Measurements from ENCODE around the gene DPP8. TPM values are rescaled to one million over a fixed set of nuclear protein-coding genes. Genes with fewer than 3 reads are reported as not detected.

DPP8 gene
- total and polyA plus RNA-seq, 10 of the 15 experiments (the other 5 are each of a cell fraction or from before 2014, with no cell fraction given): 12.0 to 30.6 (median 24.3) TPM

DNA sequence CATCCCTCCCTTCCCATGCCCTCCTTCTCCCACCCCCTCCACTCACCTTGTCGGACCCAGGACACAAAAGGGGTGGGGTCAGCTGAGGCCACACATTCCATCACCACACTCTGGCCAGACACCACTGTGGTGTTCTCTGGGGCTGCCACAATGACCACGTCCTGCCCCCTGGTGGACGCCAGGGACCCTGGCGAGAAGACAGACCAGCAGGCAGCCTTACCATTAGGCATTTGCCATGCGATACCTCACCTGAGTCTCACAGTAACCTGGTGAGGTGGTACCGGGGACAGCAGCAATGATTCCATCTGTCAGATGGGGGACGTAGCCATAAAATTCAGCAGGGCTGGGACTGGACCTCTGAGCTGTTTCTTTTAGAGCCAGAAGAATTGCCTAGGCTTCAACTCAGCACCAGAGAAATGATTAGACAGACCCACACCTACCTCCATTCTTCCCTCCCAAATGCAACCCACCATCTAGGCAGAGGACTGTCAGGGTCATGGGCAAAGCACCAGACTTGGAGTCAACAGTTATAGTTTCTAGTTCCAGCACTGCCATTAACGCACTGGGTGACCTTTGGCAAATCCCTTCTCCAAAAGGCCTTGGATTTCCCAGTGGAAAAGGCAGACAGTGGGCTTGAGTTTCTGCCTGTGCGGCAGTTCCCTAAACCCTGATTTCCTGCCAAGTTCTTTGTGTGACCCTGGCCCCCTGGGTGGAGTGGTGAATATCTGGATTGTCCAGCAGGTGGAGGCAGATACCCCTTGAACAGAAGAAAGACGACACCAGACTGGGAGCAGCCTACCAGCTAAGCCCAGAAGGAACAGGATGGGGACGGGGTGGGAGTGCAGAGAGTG lies 116.5 kb downstream of the DPP8 start (continued):
- TF ChIP-seq RAD21 (IDR thresholded peaks at IDR 0.05; ENCODE audit: insufficient read depth, low read depth, low read length) (peak; percentile 86), SMC3 (IDR thresholded peaks at IDR 0.05; ENCODE audit: borderline replicate concordance, low read length) (peak; percentile 66), CHD1 (IDR thresholded peaks at IDR 0.05; ENCODE audit: low read depth, low read length) (no peak)

DNA sequence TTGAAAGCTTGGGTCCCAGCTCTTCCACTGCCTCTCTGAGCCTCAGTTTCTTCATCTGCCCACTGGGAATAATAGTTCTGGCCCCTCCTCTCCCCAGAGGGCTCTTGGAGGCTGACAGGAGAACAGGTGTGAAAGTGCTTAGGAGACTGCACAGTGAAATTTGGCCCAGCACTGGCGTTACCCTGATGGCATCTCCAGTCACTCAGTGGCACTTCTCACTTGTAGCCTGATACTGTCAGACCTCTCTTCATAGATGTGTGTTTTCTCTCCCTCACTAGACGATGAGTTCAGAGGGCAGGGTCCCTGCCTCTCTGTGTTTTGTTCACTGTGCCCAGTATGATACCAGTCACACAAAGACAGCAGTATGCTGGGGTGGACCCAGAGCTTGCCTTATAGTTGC lies 117.5 kb downstream of the DPP8 start:
- H3K9ac ChIP-seq (ENCODE audit: control insufficient read depth, insufficient read depth, low read length): no peak overlapping the region
- BruUV-seq (replicated peaks): no TSS peak
- in situ Hi-C loops (cut with MboI) (no loop called here), intact Hi-C loops (cut with micrococcal nuclease; ENCODE audit: unreplicated experiment) (loop anchor here (5.0 kb wide), 2 partner anchors 62 to 182 kb away; no protein-coding TSS in a partner anchor)
- ChIA-PET RAD21 (ENCODE audit: unreplicated experiment) (interaction anchor here (2.1 to 3.9 kb wide), 3 partner anchors 15 to 79 kb away, joined by 7 to 19 read pairs (median 14); no protein-coding TSS in a partner anchor), SMC1A (ENCODE audit: uncharacterized antibody, unreplicated experiment) (interaction anchor here (0.6 to 1.9 kb wide), 4 partner anchors 15 to 279 kb away, joined by 3 to 7 read pairs (median 4); no protein-coding TSS in a partner anchor), CTCF (interaction anchor here (0.5 to 5.7 kb wide), 31 partner anchors 9 to 238 kb away, joined by 3 to 68 read pairs (median 5); partner anchors contain the start of genes HACD3 and PARP16), POLR2A (interaction anchor here (0.7 to 1.0 kb wide), 3 partner anchors 18 to 1494 kb away, joined by 3 to 7 read pairs (median 6); no protein-coding TSS in a partner anchor)
- no peak overlapping the region for H3K4me3 ChIP-seq
- H3K4me1 ChIP-seq (ENCODE audit: control insufficient read depth, insufficient read depth, low read length): no peaks in the 10 kb centered on the region
- no peak overlapping the region for H3K27ac ChIP-seq (ENCODE audit: control insufficient read depth, insufficient read depth)
- H3K79me2 ChIP-seq (ENCODE audit: control insufficient read depth, insufficient read depth, low read length): no peaks in the 10 kb centered on the region
- no peak overlapping the region for H2AFZ ChIP-seq (ENCODE audit: control insufficient read depth, low read depth, low read length)
- H4K20me1 ChIP-seq (ENCODE audit: control insufficient read depth, insufficient read depth): no peaks in the 10 kb centered on the region
- ATAC-seq: no peak
- 0% methylated on average over 2 of the region's 2 CpGs for whole genome bisulfite sequencing (ENCODE audit: insufficient coverage, insufficient replicate concordance, low lambda C conversion rate, missing lambda C conversion rate)
- no peak for DNase-seq (ENCODE audit: low read depth, low spot score)
- no peak overlapping the region for H3K4me2 ChIP-seq (ENCODE audit: control insufficient read depth, insufficient read depth)
- no peak for FAIRE-seq
- H3K36me3 ChIP-seq (ENCODE audit: control insufficient read depth in 2 of 2, insufficient read depth in 2 of 2, low read length in 1 of 2): no peaks in the 10 kb centered on the region
- H3K27me3 ChIP-seq (replicated peaks in 1 of 2; ENCODE audit: control insufficient read depth in 2 of 2, insufficient read depth in 2 of 2, low read length in 1 of 2): peaks cover 4% of the 10 kb centered on the region in 2 experiments
- no peak for TF ChIP-seq NR2C1 (IDR thresholded peaks at IDR 0.05)
- no peak for TF ChIP-seq NFXL1 (IDR thresholded peaks at IDR 0.05; ENCODE audit: borderline replicate concordance)
- no peak for TF ChIP-seq GABPA (IDR thresholded peaks at IDR 0.05; ENCODE audit: low read depth)
- no peak for TF ChIP-seq TARDBP (IDR thresholded peaks at IDR 0.05; ENCODE audit: borderline replicate concordance)
- no peak for TF ChIP-seq EP300 (IDR thresholded peaks at IDR 0.05; ENCODE audit: borderline replicate concordance in 1 of 2, control insufficient read depth in 1 of 2, low read depth in 2 of 2, low read length in 2 of 2)
- H3K9me3 ChIP-seq (replicated peaks; ENCODE audit: control insufficient read depth, insufficient read depth, low read length): no peaks in the 10 kb centered on the region
